GM10847 (cell line): Measurements from ENCODE around the gene NRIP1.

Source experiments
- POLR2A ChIP-seq: IDR thresholded peaks from 2 replicates; pipeline ENCODE4 v1.6.1; 2011; ENCODE audit not compliant: insufficient read length; ENCODE audit errors: extremely low read depth

NRIP1 gene

GRCh38 chr21:14987370-14988170 is 77.2 kb downstream of the NRIP1 start:
- no peak for TF ChIP-seq POLR2A

- no peak for TF ChIP-seq POLR2A
Observed at GRCh38 chr21:14985306-14985705, 79.5 kb downstream of the NRIP1 start.

GRCh38 chr21:14982336-14982735 is 82.5 kb downstream of the NRIP1 start:
- no peak for TF ChIP-seq POLR2A

GRCh38 chr21:14981246-14981645 is 83.6 kb downstream of the NRIP1 start:
- no peak for TF ChIP-seq POLR2A

GRCh38 chr21:14979264-14979663 is 85.5 kb downstream of the NRIP1 start:
- TF ChIP-seq POLR2A, result no peak

- TF ChIP-seq POLR2A, result no peak
Observed at GRCh38 chr21:14977814-14978213, 87.0 kb downstream of the NRIP1 start.

- no peak for TF ChIP-seq POLR2A
Observed at GRCh38 chr21:14975136-14975919, 89.5 kb downstream of the NRIP1 start.

GRCh38 chr21:14972678-14973077 is 92.1 kb downstream of the NRIP1 start:
- TF ChIP-seq POLR2A, result no peak

- no peak for TF ChIP-seq POLR2A
Observed at GRCh38 chr21:14968821-14969220, 96.0 kb downstream of the NRIP1 start.

- TF ChIP-seq POLR2A, result no peak
Observed at GRCh38 chr21:14968029-14968428, 96.8 kb downstream of the NRIP1 start.

- no peak for TF ChIP-seq POLR2A
Observed at GRCh38 chr21:14964621-14965020, 100.2 kb downstream of the NRIP1 start.

GRCh38 chr21:14962217-14962616 is 102.6 kb downstream of the NRIP1 start:
- TF ChIP-seq POLR2A, result no peak

- TF ChIP-seq POLR2A, result no peak
Observed at GRCh38 chr21:14961502-14961901, 103.3 kb downstream of the NRIP1 start.

GRCh38 chr21:14959343-14959742 is 105.5 kb downstream of the NRIP1 start:
- TF ChIP-seq POLR2A, result no peak

- no peak for TF ChIP-seq POLR2A
Observed at GRCh38 chr21:14957836-14958235, 107.0 kb downstream of the NRIP1 start.

- TF ChIP-seq POLR2A, result no peak
Observed at GRCh38 chr21:14956807-14957206, 108.0 kb downstream of the NRIP1 start.
